K562 (cell line): Measurements from ENCODE around the gene NDUFS8. TPM values are rescaled to one million over a fixed set of nuclear protein-coding genes. Genes with fewer than 3 reads are reported as not detected.
A peak's percentile ranks its signal among the peaks of the same experiment; 100 is the strongest.

Experiments
- ATAC-seq: fragments of 200-7000 bp; cut with Tn5 transposase; 3 replicates; pipeline ENCODE4 v1.9.1; 2020; ENCODE audit warnings: moderate library complexity
- BruUV-seq: library from RNA; stranded (reverse); fragments of 400-500 nt; replicated peaks from 2 replicates; lab custom pipeline; 2021; lab: Mats Ljungman, UMichigan
- CTCF ChIA-PET: fragments of 300-600 bp; formaldehyde crosslinking; extraction: SDS; loops from one replicate; lab custom pipeline; 2021; ENCODE audit warnings: low intra/inter-chr PET ratio; lab: Yijun Ruan, JAX
- POLR2A ChIA-PET: fragments of 300-600, 350-650 bp; sonication (Branson Sonifier 250); formaldehyde crosslinking; extraction: SDS; loops from one replicate; lab custom pipeline; 2021; ENCODE audit warnings: antibody characterized with exemption, inconsistent platforms; lab: Yijun Ruan, JAX
- DNase-seq, 4 experiments: peaks; one replicate each; pipeline versions ENCODE4 v3.0.0 to v3.0.0-alpha.2; 2011 to 2018; ENCODE audit warnings: low spot score in 3 of 4, mixed read lengths in 3 of 4; ENCODE audit errors: extremely low read depth in 1 of 4
- FAIRE-seq: peaks from 2 replicates; lab custom pipeline; 2011; peaks lifted over from hg19 to GRCh38; lab: Jason Lieb, UNC
- H2AFZ ChIP-seq: 2 replicates; pipeline ENCODE4 v1.6.0; 2011; ENCODE audit warnings: low read depth, low read length, control low read depth, inconsistent platforms
- H3K27ac ChIP-seq: fragments of 200-600 bp; 3 replicates; pipeline ENCODE4 v1.8.0; 2011; ENCODE audit warnings: low read depth, mild to moderate bottlenecking, control low read depth, inconsistent platforms, low read length, moderate library complexity, mixed read lengths; ENCODE audit errors: extremely low read depth
- H3K27me3 ChIP-seq, 2 experiments: fragments of 300-600 bp in 1 of 2; 2 replicates in 1 of 2; 3 replicates in 1 of 2; pipeline versions ENCODE4 v1.6.0 to v1.8.0; 2011; ENCODE audit warnings: inconsistent platforms in 2 of 2, low read length in 2 of 2, mild to moderate bottlenecking in 1 of 2, mixed read lengths in 1 of 2, moderate library complexity in 1 of 2; ENCODE audit not compliant: control insufficient read depth in 2 of 2, insufficient read depth in 2 of 2
- H3K36me3 ChIP-seq: fragments of 300-600 bp; 3 replicates; pipeline ENCODE4 v1.8.0; 2011; ENCODE audit warnings: mild to moderate bottlenecking, low read length, inconsistent platforms; ENCODE audit not compliant: control insufficient read depth, insufficient read depth
- H3K4me1 ChIP-seq, 2 experiments: fragments of 200-600 bp in 1 of 2; replicated peaks in 1 of 2; 2 replicates in 1 of 2; 3 replicates in 1 of 2; pipeline versions ENCODE4 v1.5.1 to v1.8.0; 2011; ENCODE audit warnings: inconsistent platforms in 2 of 2, low read length in 2 of 2, mild to moderate bottlenecking in 1 of 2, mixed read lengths in 1 of 2, moderate library complexity in 1 of 2; ENCODE audit not compliant: control insufficient read depth in 2 of 2, insufficient read depth in 2 of 2
- H3K4me2 ChIP-seq: 2 replicates; pipeline ENCODE4 v1.6.1; 2011; ENCODE audit warnings: low read length, control low read depth, inconsistent platforms, mixed read lengths; ENCODE audit not compliant: insufficient read depth
- H3K4me3 ChIP-seq: fragments of 200-600 bp; sonication (generic), shearing (Covaris generic); 2 replicates; pipeline ENCODE4 v1.5.1; 2016; ENCODE audit warnings: control low read depth, inconsistent platforms
- H3K79me2 ChIP-seq: fragments of 200-600 bp; 3 replicates; pipeline ENCODE4 v1.8.0; 2011; ENCODE audit warnings: low read length, inconsistent platforms; ENCODE audit not compliant: control insufficient read depth, insufficient read depth
- H3K9ac ChIP-seq, 2 experiments: 2 replicates each; pipeline versions ENCODE4 v1.6.0 to v1.6.1; 2011; ENCODE audit warnings: low read depth in 2 of 2, low read length in 2 of 2, control low read depth in 1 of 2, inconsistent platforms in 1 of 2, mild to moderate bottlenecking in 1 of 2, mixed read lengths in 1 of 2; ENCODE audit not compliant: insufficient read depth in 1 of 2
- H3K9me1 ChIP-seq: one replicate; pipeline ENCODE4 v1.6.0; 2011; ENCODE audit warnings: inconsistent platforms, mild to moderate bottlenecking, low read length, moderate library complexity; ENCODE audit not compliant: control insufficient read depth, insufficient read depth
- H3K9me3 ChIP-seq: replicated peaks from 2 replicates; pipeline ENCODE4 v1.5.1; 2011; ENCODE audit warnings: low read depth, low read length, inconsistent platforms; ENCODE audit not compliant: control insufficient read depth, insufficient read depth
- H4K20me1 ChIP-seq: replicated peaks from 2 replicates; pipeline ENCODE4 v1.6.1; 2011; ENCODE audit warnings: low read length, inconsistent platforms, mixed read lengths; ENCODE audit not compliant: control insufficient read depth, insufficient read depth
- E2F5 ChIP-seq: sonication (generic); formaldehyde crosslinking; IDR thresholded peaks from 2 replicates; pipeline ENCODE4 v1.8.0; 2022; ENCODE audit warnings: mild to moderate bottlenecking, missing genetic modification reagents
- HDAC6 ChIP-seq: IDR thresholded peaks from 2 replicates; pipeline ENCODE4 v1.6.1; 2012; ENCODE audit warnings: low read depth, mild to moderate bottlenecking, control low read depth, inconsistent platforms, low read length, moderate library complexity
- NBN ChIP-seq: fragments of 450-650 bp; IDR thresholded peaks from 2 replicates; pipeline ENCODE4 v1.6.1; 2016; ENCODE audit warnings: low read depth, mild to moderate bottlenecking
- POLR2B ChIP-seq: fragments of 450-650 bp; IDR thresholded peaks from 2 replicates; pipeline ENCODE4 v1.6.1; 2018; ENCODE audit warnings: low read depth; ENCODE audit not compliant: partially characterized antibody
- POLR3A ChIP-seq: IDR thresholded peaks from 2 replicates; pipeline ENCODE4 v1.6.1; 2011; ENCODE audit warnings: borderline replicate concordance, mild to moderate bottlenecking, moderate library complexity; ENCODE audit not compliant: insufficient read length, insufficient read depth; ENCODE audit errors: extremely low read depth
- RBM25 ChIP-seq: fragments of 200-400 bp; formaldehyde crosslinking; IDR thresholded peaks from 2 replicates; pipeline ENCODE4 v1.6.1; 2018; ENCODE audit warnings: low read length, low read depth, moderate library complexity; ENCODE audit not compliant: severe bottlenecking
- SPI1 ChIP-seq: IDR thresholded peaks from 2 replicates; pipeline ENCODE4 v1.6.1; 2011; ENCODE audit warnings: low read depth, low read length, control low read depth, borderline replicate concordance
- SRSF9 ChIP-seq: fragments of 200-400 bp; formaldehyde crosslinking; IDR thresholded peaks from 2 replicates; pipeline ENCODE4 v1.6.1; 2017; ENCODE audit warnings: low read depth, low read length, borderline replicate concordance
- ZBTB11 ChIP-seq, 3 experiments: fragments of 200-800 bp in 1 of 3; fragments of 250-450 bp in 1 of 3; fragments of 450-650 bp in 1 of 3; sonication (Bioruptor Pico) in 1 of 3; sonication (Bioruptor generic) in 1 of 3; formaldehyde crosslinking in 1 of 3; IDR thresholded peaks; 2 replicates each; pipeline versions ENCODE4 v1.6.1 to v1.8.0; 2016 to 2022; ENCODE audit warnings: mild to moderate bottlenecking in 2 of 3, missing genetic modification characterization in 2 of 3, missing compliant biosample characterization in 1 of 3, moderate library complexity in 1 of 3
- ZNF239 ChIP-seq: fragments of 250-450 bp; sonication (Bioruptor Pico); IDR thresholded peaks from 2 replicates; pipeline ENCODE4 v1.4.0; 2020; ENCODE audit warnings: mild to moderate bottlenecking
- ZNF395 ChIP-seq: fragments of 200-800 bp; sonication (Bioruptor generic); IDR thresholded peaks from 2 replicates; pipeline ENCODE4 v1.6.1; 2017; ENCODE audit warnings: missing genetic modification characterization, missing compliant biosample characterization
- ZNF57 ChIP-seq: fragments of 450-650 bp; formaldehyde crosslinking; IDR thresholded peaks from 2 replicates; pipeline ENCODE4 v1.4.0; 2020; ENCODE audit warnings: mild to moderate bottlenecking, moderate library complexity
- WGBS: fragments of 100-300 bp; shearing (Covaris generic); methylation state at CpG from one replicate; pipeline ENCODE4 v1.1.6; 2016; ENCODE audit warnings: low coverage, mixed read lengths; ENCODE audit not compliant: insufficient coverage; ENCODE audit errors: missing lambda C conversion rate; 5-methylcytosine and 5-hydroxymethylcytosine counted together
- in situ Hi-C: fragments of 300-500 bp; cut with MboI; formaldehyde crosslinking; loops from 4 replicates; pipeline ENCODE4 v1.15.0; 2018; ENCODE audit warnings: inconsistent platforms, mixed read lengths
- intact Hi-C: fragments of 100-400 bp; cut with micrococcal nuclease; formaldehyde crosslinking; loops from 2 replicates; pipeline ENCODE4 v1.14.2; 2022
- polyA plus RNA-seq, 8 experiments: library from polyadenylated mRNA; depleted of rRNA in 4 of 8; stranded (reverse) in 5 of 8; unstranded in 3 of 8; fragments of >200 nt; fragmentation: Nextera tagmentation in 2 of 8; fragmentation: Illumina TruSeq in 1 of 8; extraction: Ambion mirVana in 2 of 8; extraction: Trizol in 1 of 8; gene quantifications; 2 replicates each; pipeline versions ENCODE4 v1.2.1 to v1.2.3, GENCODE V29; 2011 to 2014; ENCODE audit warnings: inconsistent platforms in 1 of 8, missing spikeins in 1 of 8
- total RNA-seq, 7 experiments: library from RNA; depleted of rRNA in 6 of 7; stranded (reverse); fragments of >200 nt in 6 of 7; fragmentation: Illumina TruSeq in 2 of 7; extraction: Trizol in 2 of 7; gene quantifications; 2 replicates each; pipeline versions ENCODE4 v1.2.1 to v1.2.3, GENCODE V29; 2011 to 2021; ENCODE audit warnings: low replicate concordance in 1 of 7

Gene NDUFS8
- total and polyA plus RNA-seq, 9 of the 15 experiments (the other 6 are each of a cell fraction or from before 2014, with no cell fraction given), result 36.5 to 351 (median 101) TPM

- TF ChIP-seq ZBTB11 (CRISPR knock-in tag; IDR thresholded peaks at IDR 0.05), result peak in 1 of 3 experiments; percentile 50; a peak in 1 of 6 replicates
- peak; percentile 49; the same call in 1 of the 2 replicates for TF ChIP-seq SPI1
These were observed 6.3 kb downstream of the NDUFS8 start (continued) for GRCh38 chr11:68036717-68037239.

GRCh38 chr11:68037411-68038225, 7.1 kb downstream of the NDUFS8 start:
- peaks cover 40% of the 10 kb centered on the region for H3K79me2 ChIP-seq
- whole genome bisulfite sequencing, result 80% methylated on average over 18 of the region's 20 CpGs
- H3K4me3 ChIP-seq, result no peak overlapping the region
- H3K9me3 ChIP-seq, result no peaks in the 10 kb centered on the region
- in situ Hi-C loops (no loop called here), intact Hi-C loops (no loop called here)
- no peaks in the 10 kb centered on the region for H3K9me1 ChIP-seq
- H4K20me1 ChIP-seq, result no peaks in the 10 kb centered on the region
- H3K27ac ChIP-seq, result peak overlapping the region; percentile 83; the same call in 2 of the 3 replicates
- no peak overlapping the region; the same call in 1 of the 2 replicates for H3K4me2 ChIP-seq
- BruUV-seq, result no TSS peak
- no peak for ATAC-seq
- H3K4me1 ChIP-seq, result peaks cover 36 to 80% of the 10 kb centered on the region in 2 experiments
- POLR2A ChIA-PET, result interaction anchor here (0.6 to 1.7 kb wide), 6 partner anchors 9 to 81 kb away, joined by 3 to 8 read pairs (median 4); no protein-coding TSS in a partner anchor
- no peak overlapping the region for H2AFZ ChIP-seq
- H3K27me3 ChIP-seq, result no peaks in the 10 kb centered on the region
- CTCF ChIA-PET, result no interaction called here
- FAIRE-seq, result no peak
- peaks cover 49% of the 10 kb centered on the region; the same call in 2 of the 3 replicates for H3K36me3 ChIP-seq
- DNase-seq, result no peak
- peak overlapping the region; percentile 72 to 90; a peak in 3 of 4 replicates for H3K9ac ChIP-seq
- TF ChIP-seq POLR2B (peak; percentile 4), HDAC6 (no peak), ZNF57 (0 out of 2 replicates have a peak, but pooled peaks have one; percentile 48), POLR3A (no peak), E2F5 (CRISPR knock-in tag) (no peak), RBM25 (peak; percentile 87), SRSF9 (no peak), ZNF239 (CRISPR knock-in tag) (peak; percentile 100), ZNF395 (no peak), NBN (no peak)
